Ascending aorta (tissue), 2 donors: ENCODE results near the gene CEP112. TPM values are rescaled to one million over a fixed set of nuclear protein-coding genes. Genes with fewer than 3 reads are reported as not detected.

Source experiments
- DNase-seq, 2 donors: peaks; one replicate each; pipeline ENCODE4 v3.0.0-alpha.2; 2019; ENCODE audit warnings: low spot score in 2 of 2
- H3K27ac ChIP-seq, 2 donors: fragments of 200-600 bp; sonication (generic); one replicate each; pipeline ENCODE4 v1.5.1; 2016 to 2017; ENCODE audit warnings: mild to moderate bottlenecking in 1 of 2
- H3K27me3 ChIP-seq: fragments of 200-600 bp; sonication (generic); one replicate; pipeline ENCODE4 v1.5.1; 2017
- H3K36me3 ChIP-seq, 2 donors: fragments of 200-600 bp; sonication (generic); one replicate each; pipeline ENCODE4 v1.5.1; 2016
- H3K4me1 ChIP-seq, 2 donors: fragments of 200-600 bp; sonication (generic); one replicate each; pipeline ENCODE4 v1.5.1; 2016 to 2017; ENCODE audit warnings: mild to moderate bottlenecking in 1 of 2
- H3K4me3 ChIP-seq, 2 donors: fragments of 200-600 bp; sonication (generic); one replicate each; pipeline ENCODE4 v1.5.1; 2016 to 2017; ENCODE audit warnings: mild to moderate bottlenecking in 1 of 2
- H3K9me3 ChIP-seq, 2 donors: fragments of 200-600 bp; sonication (generic); one replicate each; pipeline ENCODE4 v1.5.1; 2016
- intact Hi-C: fragments of 100-400 bp; cut with DNase I; formaldehyde crosslinking; loops from one replicate; pipeline ENCODE4 v1.15.1; 2023
- total RNA-seq: library from RNA; depleted of rRNA; stranded (reverse); fragments of >200 nt; gene quantifications from one replicate; pipeline ENCODE4 v1.1.0, GENCODE V29; 2016
- TF ChIP-seq, protein P1 (sequence below), 3 experiments: fragments of 200-600 bp in 2 of 3; fragments of 450-650 bp in 1 of 3; sonication (generic) in 2 of 3; IDR thresholded peaks; one replicate each; pipeline ENCODE4 v1.5.1; 2016 to 2019; ENCODE audit warnings: antibody characterized with exemption in 3 of 3, mild to moderate bottlenecking in 1 of 3, moderate library complexity in 1 of 3

The CEP112 gene
- total RNA-seq, 1 donor from 2014 or later, result 11.4 TPM

- intact Hi-C loops, result no loop called here
- TF ChIP-seq, protein P1, sequence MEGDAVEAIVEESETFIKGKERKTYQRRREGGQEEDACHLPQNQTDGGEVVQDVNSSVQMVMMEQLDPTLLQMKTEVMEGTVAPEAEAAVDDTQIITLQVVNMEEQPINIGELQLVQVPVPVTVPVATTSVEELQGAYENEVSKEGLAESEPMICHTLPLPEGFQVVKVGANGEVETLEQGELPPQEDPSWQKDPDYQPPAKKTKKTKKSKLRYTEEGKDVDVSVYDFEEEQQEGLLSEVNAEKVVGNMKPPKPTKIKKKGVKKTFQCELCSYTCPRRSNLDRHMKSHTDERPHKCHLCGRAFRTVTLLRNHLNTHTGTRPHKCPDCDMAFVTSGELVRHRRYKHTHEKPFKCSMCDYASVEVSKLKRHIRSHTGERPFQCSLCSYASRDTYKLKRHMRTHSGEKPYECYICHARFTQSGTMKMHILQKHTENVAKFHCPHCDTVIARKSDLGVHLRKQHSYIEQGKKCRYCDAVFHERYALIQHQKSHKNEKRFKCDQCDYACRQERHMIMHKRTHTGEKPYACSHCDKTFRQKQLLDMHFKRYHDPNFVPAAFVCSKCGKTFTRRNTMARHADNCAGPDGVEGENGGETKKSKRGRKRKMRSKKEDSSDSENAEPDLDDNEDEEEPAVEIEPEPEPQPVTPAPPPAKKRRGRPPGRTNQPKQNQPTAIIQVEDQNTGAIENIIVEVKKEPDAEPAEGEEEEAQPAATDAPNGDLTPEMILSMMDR (IDR thresholded peaks at IDR 0.05), result no peak
These were observed 45.5 kb downstream of the CEP112 start for GRCh38 chr17:66146394-66146793.

GRCh38 chr17:66143657-66144282 lies 48.2 kb downstream of the CEP112 start:
- TF ChIP-seq, protein P1 (IDR thresholded peaks at IDR 0.05), result no peak
- Histone ChIP-seq H3K4me1 (no peaks in the 10 kb centered on the region), H3K9me3 (no peaks in the 10 kb centered on the region), H3K27me3 (no peaks in the 10 kb centered on the region), H3K27ac (no peak overlapping the region), H3K36me3 (peaks cover 0 to 11% of the 10 kb centered on the region in 2 donors), H3K4me3 (no peak overlapping the region)
- DNase-seq, result no peak
- intact Hi-C loops, result no loop called here

More at GRCh38 chr17:66146394-66146793, 45.5 kb downstream of the CEP112 start:
- H3K4me3 ChIP-seq, result no peak overlapping the region
- no peaks in the 10 kb centered on the region for H3K9me3 ChIP-seq
- H3K27ac ChIP-seq, result no peak overlapping the region
- no peak for DNase-seq
- H3K27me3 ChIP-seq, result no peaks in the 10 kb centered on the region
- H3K4me1 ChIP-seq, result no peaks in the 10 kb centered on the region
- peaks cover 0 to 2% of the 10 kb centered on the region in 2 donors for H3K36me3 ChIP-seq

DNA sequence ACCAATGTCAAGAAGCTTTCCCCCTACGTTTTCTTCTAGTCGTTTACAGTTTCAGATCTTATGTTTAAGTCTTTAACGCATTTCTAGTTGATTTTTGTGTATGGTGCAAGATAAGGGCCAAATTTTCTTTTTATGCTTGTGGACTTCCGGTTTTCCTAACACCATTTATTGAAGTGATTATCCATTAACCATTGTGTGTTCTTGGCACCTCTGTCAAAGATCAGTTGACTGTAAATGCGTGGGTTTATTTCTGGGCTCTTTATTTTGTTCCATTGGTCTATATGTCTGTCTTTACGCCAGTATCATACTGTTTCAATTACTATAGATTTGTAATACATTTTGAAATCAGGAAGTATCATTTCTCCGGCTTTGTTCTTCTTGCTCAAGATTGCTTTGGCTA lies 49.5 kb downstream of the CEP112 start:
- no peak overlapping the region for H3K27ac ChIP-seq
- no peak for DNase-seq
- H3K36me3 ChIP-seq, result peaks cover 0 to 11% of the 10 kb centered on the region in 2 donors
- no peaks in the 10 kb centered on the region for H3K4me1 ChIP-seq
- TF ChIP-seq, protein P1 (IDR thresholded peaks at IDR 0.05), result no peak
- H3K4me3 ChIP-seq, result no peak overlapping the region
- intact Hi-C loops, result no loop called here
- no peaks in the 10 kb centered on the region for H3K27me3 ChIP-seq
- peaks cover 0 to 3% of the 10 kb centered on the region in 2 donors for H3K9me3 ChIP-seq

GRCh38 chr17:66138120-66138519 lies 53.8 kb downstream of the CEP112 start:
- no peak overlapping the region for H3K27ac ChIP-seq
- H3K4me3 ChIP-seq, result no peak overlapping the region
- no peak for DNase-seq
- no peaks in the 10 kb centered on the region for H3K27me3 ChIP-seq
- H3K9me3 ChIP-seq, result peaks cover 0 to 5% of the 10 kb centered on the region in 2 donors
- intact Hi-C loops, result no loop called here
- TF ChIP-seq, protein P1 (IDR thresholded peaks at IDR 0.05), result no peak
- peaks cover 0 to 3% of the 10 kb centered on the region in 2 donors for H3K4me1 ChIP-seq
- H3K36me3 ChIP-seq, result peaks cover 0 to 8% of the 10 kb centered on the region in 2 donors

- H3K9me3 ChIP-seq, result peaks cover 0 to 5% of the 10 kb centered on the region in 2 donors
- no peak overlapping the region for H3K4me3 ChIP-seq
- peaks cover 0 to 3% of the 10 kb centered on the region in 2 donors for H3K4me1 ChIP-seq
- H3K27me3 ChIP-seq, result no peaks in the 10 kb centered on the region
- TF ChIP-seq, protein P1 (IDR thresholded peaks at IDR 0.05), result no peak
- intact Hi-C loops, result no loop called here
- no peak overlapping the region for H3K27ac ChIP-seq
- peaks cover 0 to 14% of the 10 kb centered on the region in 2 donors for H3K36me3 ChIP-seq
- DNase-seq, result no peak
These were observed 56.0 kb downstream of the CEP112 start for GRCh38 chr17:66135896-66136295.
